COR-L47 (cell line): ENCODE data around the gene CAB39.
"Not testable (repeated sequence)": the region's sequence is repeated elsewhere in the genome, so short reads cannot be mapped to it uniquely, and the experiment has no call there.

Source experiments
- DNase-seq: peaks from one replicate; lab custom pipeline; 2025; lab: John Stamatoyannopoulos, UW

The CAB39 gene

GRCh38 chr2:230684270-230685168 is 28.1 kb upstream of the CAB39 start:
- no peak for DNase-seq

GRCh38 chr2:230685178-230685577 is 27.5 kb upstream of the CAB39 start:
- no peak for DNase-seq

DNA sequence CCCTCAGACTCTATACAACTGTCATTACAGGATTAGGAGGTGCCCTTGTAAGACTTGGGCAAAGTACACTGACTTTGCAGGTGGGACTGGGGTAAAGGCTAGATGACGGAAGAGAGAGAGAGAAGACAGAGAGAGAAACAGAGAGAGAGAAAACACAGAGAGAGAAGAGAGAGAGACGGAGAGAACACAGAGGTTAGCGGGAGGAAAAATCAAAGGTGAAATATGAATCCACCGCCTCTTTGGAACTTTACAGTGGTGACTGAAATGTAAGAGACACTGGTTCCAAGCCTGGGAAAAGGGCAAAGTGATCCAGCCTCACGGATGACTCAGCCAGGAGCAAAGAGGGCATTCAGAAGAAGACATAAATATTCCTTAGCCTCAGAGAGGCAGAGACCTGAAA is 25.1 kb upstream of the CAB39 start:
- no peak for DNase-seq

- DNase-seq: no peak
Observed at GRCh38 chr2:230688490-230688889, 24.2 kb upstream of the CAB39 start.

DNA sequence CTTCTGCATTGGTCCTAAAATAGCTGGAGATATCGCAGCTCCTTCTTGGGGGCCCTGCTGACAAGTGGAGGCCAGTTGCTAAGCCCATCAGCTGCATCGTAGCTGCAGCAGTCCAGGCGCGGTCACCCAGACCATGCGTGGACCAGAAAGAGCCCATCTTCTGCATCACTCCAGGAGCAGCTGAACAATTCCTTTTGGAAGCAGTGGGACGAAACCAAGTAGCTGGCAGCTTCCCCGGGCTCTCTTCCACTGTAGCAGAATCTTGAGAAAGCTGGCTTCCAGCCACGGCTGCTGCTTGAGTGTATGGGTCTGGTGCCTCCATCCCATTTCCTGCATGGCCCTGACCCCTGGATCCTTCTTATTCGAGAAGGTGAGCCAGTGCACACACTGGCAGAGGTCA is 22.2 kb upstream of the CAB39 start:
- no peak for DNase-seq

DNA sequence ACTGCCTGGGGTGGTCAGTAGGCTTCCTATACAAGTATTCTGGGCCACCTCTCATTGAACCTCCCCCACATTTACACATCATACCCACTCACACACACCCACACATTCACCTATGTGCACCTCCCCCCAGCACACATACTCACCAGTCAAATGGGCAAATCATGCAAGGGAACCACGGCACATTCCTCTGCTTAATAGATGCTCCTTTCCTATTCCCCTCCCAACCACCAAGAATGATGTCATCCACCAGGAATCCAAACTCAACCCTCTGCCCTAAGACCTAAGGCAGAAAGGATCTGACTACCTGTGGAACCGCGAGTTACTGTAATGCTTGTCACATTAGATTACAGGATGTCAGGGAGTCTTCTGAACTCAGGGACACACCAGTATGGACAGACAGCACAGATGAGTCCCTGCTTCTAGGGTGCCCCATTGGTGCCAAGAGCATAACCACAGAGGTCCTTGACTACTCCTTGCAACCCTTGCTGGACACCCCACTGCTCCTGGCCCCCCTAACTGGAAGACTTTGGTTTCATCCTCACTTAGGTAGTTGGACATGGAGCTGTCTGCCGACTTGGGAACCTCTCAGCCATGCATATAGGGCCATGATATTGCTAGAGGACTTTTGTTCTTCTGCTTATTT is 21.5 kb upstream of the CAB39 start:
- no peak for DNase-seq

- DNase-seq: no peak
Observed at GRCh38 chr2:230692760-230693159, 19.9 kb upstream of the CAB39 start.

- no peak for DNase-seq
Observed at GRCh38 chr2:230693411-230693810, 19.2 kb upstream of the CAB39 start.

DNA sequence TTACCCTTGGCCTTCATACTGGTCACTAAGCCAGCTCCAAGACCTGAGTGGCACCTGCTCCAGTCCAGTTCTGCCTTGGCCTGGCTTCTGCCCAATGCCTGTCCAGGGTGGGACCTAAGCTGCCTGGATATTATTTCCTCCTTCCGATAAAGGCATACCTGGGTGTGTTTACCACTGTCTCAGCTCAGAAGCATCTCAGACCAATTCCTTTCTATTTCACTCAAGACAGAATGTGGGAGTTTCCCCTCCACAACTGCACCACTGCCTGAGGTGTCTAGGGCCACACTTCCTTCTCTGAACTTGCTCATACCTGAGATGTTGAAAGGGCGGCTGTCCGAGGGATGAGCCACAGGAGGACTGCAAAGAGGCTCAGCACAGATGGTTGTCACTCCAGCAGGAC is 18.4 kb upstream of the CAB39 start:
- DNase-seq: no peak

DNA sequence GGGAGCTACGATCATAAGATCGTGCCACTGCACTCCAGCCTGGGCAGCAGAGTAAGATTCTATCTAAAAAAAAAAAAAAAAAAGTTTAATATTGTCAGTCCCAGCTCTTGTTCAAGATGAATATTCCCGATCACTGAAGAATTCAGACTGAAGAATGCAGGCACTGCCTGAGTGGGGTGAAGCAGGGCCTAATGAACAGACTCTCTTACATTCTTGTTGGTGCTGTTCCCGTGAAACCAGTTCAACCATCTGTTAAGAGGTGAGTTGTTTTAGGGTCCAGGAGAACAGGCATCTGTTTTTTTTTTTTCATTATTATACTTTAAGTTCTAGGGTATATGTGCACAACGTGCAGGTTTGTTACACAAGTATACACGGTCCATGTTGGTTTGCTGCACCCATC is 17.1 kb upstream of the CAB39 start:
- no peak for DNase-seq

DNA sequence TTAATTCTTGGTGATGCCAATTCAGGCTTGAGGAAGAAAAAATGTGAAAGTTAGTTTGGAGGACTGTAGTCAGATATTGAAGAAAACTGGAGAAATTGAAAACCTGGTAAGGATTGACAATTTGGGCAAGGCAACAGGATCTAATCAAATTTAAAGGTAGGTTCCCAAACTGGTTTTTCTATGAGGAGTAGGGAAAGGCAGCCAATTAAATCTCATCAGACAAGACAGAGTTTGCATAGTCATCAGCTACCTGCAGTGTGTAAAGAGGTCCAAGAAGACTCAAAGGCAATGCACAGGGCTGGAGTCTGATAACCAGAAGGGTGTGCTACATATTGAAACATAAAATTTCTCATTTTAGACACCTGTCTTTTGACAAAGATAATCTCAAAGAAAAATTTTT is 16.0 kb upstream of the CAB39 start:
- no peak for DNase-seq

- no peak for DNase-seq
Observed at GRCh38 chr2:230697676-230698075, 15.0 kb upstream of the CAB39 start.

DNA sequence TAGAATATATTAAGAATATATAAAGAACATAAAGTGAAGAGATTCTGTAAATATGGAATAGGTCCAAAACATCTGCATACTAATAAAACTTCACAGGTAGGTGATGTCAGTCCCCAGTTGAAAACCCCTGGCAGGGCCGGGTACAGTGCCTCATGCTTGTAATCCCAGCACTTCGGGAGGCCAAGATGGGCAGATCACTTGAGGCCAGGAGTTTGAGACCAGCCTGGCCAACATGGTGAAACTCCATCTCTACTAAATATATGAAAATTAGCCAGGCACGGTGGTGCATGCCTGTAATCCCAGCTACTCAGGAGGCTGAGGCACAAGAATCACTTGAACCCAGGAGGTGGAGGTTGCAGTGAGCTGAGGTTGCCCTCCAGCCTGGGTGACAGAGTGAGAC is 13.9 kb upstream of the CAB39 start:
- not testable (repeated sequence) for DNase-seq

- DNase-seq: no peak
Observed at GRCh38 chr2:230700447-230700846, 12.2 kb upstream of the CAB39 start.

DNA sequence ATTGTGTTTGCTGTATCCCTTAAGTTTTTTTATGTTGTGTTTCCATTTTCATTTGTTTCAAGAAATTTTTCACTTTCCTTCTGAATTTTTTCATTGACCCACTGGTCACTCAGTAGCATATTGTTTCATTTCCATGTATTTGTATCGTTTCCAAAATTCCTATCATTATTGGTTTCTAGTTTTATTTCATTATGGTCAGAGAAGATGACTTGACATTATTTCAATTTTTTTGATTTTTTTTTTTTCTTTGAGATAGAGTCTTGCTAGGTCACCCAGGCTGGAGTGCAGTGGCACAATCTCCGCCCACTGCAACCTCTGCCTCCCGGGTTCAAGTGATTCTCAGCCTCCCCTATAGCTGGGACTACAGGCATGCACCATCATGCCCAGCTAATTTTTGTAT is 11.3 kb upstream of the CAB39 start:
- no peak for DNase-seq

- not testable (repeated sequence) for DNase-seq
Observed at GRCh38 chr2:230702457-230702856, 10.2 kb upstream of the CAB39 start.

GRCh38 chr2:230703514-230703913 is 9.1 kb upstream of the CAB39 start:
- no peak for DNase-seq

- DNase-seq: no peak
Observed at GRCh38 chr2:230706053-230706521, 6.6 kb upstream of the CAB39 start.

GRCh38 chr2:230706966-230707365 is 5.7 kb upstream of the CAB39 start:
- no peak for DNase-seq

- DNase-seq: no peak
Observed at GRCh38 chr2:230708204-230708603, 4.4 kb upstream of the CAB39 start.

DNA sequence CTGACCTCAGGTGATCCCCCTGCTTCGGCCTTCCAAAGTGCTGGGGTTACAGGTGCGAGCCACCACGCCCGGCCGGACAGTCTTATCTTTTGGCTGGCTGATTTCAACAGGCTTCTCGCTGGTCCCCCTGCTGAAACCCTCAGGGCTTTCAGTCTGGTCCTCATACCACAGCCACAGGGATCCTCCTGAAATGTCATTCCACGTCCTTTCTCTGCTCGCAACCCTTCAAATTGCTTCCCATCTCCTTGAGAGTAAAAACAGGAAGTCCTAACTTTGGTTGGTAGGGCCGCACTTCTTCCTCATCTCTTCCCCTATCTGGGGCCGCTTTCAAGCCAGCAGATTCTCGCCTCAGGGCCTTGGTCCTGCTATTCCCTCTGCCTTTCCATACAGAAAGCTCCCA is 1.4 kb upstream of the CAB39 start:
- DNase-seq: no peak

DNA sequence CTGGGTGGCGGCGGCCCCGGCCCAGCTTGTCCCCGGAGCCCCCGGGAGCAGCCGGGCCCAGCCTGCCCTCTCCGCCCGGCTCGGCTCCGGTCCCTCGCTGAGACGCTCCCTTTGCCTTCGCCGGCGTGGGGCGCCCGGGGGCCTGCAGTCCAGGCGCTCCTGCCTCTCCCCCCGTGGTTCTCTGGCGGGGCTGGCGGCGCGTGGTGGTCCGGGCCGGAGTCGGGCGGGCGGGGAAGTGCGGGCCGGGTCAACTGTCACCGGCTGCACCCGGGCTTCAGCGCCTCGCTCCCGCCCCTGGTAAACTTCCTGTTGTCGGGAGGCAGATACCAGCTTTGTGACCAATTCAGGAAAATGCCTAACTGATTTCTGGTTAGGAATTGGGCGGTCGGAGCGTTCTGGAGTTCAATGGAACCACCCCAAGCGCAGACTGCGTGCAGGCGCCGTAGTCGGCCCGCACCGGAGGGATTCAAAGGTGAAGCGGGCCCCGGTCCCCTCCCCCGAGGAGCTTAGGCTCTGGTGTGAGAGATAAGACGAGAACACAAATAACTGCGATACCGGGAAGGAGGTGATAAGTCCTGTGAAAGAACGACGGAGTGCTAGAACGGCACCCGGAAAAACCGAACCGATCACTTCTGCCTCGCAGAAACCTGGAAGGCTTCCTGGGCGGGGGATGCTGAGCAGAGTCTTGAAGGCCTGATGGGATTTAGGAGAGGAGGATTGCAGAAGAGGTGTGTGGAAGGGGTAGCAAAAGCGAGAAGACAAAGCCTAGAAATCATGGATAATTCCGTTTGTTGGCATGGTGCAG is 891 bp downstream of the CAB39 start:
- no peak for DNase-seq

- DNase-seq: no peak
Observed at GRCh38 chr2:230714136-230714480, 1.5 kb downstream of the CAB39 start.
